ENCODE data around the gene SSTR3. TPM values are rescaled to one million over a fixed set of nuclear protein-coding genes. Genes with fewer than 3 reads are reported as not detected.

SSTR3 gene
- total and polyA plus RNA-seq, 2 donors (not counting 1 experiment from before 2014, with no cell fraction given), result not detected

GRCh38 chr22:37165066-37165465 is 47.2 kb downstream of the SSTR3 start:
- no peaks in the 10 kb centered on the region for H3K4me1 ChIP-seq (ENCODE audit: control insufficient read depth, extremely low read depth, insufficient read depth, low read length)
- H3K9me3 ChIP-seq (ENCODE audit: control insufficient read depth, insufficient read depth, low read depth, low read length), result no peaks in the 10 kb centered on the region
- no peak overlapping the region for H3K4me3 ChIP-seq (replicated peaks in 1 of 4; ENCODE audit: control extremely low read depth in 1 of 4, insufficient read depth in 1 of 4, low read depth in 3 of 4, low read length in 4 of 4)
- H3K36me3 ChIP-seq (ENCODE audit: control insufficient read depth, insufficient read depth, low read length), result no peaks in the 10 kb centered on the region
- no peak overlapping the region for H3K4me2 ChIP-seq (ENCODE audit: extremely low read depth, insufficient read depth, low read length)
- H3K27ac ChIP-seq (ENCODE audit: insufficient read depth, low read length), result no peak overlapping the region
- DNase-seq (ENCODE audit: low read depth in 2 of 2), result no peak
- H2AFZ ChIP-seq (ENCODE audit: low read length), result no peak overlapping the region
- H3K27me3 ChIP-seq (ENCODE audit: control insufficient read depth, insufficient read depth, low read length), result peaks cover 19% of the 10 kb centered on the region
- TF ChIP-seq CTCF (conservative IDR thresholded peaks at IDR 0.05 in 1 of 2, IDR thresholded peaks at IDR 0.05 in 1 of 2; ENCODE audit: low read depth in 1 of 2, low read length in 2 of 2) (no peak), EZH2 (IDR thresholded peaks at IDR 0.05; ENCODE audit: low read length, missing control alignments) (no peak)
- no peak overlapping the region for H3K9ac ChIP-seq (ENCODE audit: insufficient read depth, low read length)
- H3K79me2 ChIP-seq (ENCODE audit: control insufficient read depth, insufficient read depth, low read length), result no peaks in the 10 kb centered on the region
- H4K20me1 ChIP-seq (ENCODE audit: control insufficient read depth, extremely low read depth, insufficient read depth, low read length), result no peaks in the 10 kb centered on the region

- Histone ChIP-seq H3K27me3 (ENCODE audit: control insufficient read depth, insufficient read depth, low read length) (peaks cover 19% of the 10 kb centered on the region), H2AFZ (ENCODE audit: low read length) (no peak overlapping the region), H3K4me3 (replicated peaks in 1 of 4; ENCODE audit: control extremely low read depth in 1 of 4, insufficient read depth in 1 of 4, low read depth in 3 of 4, low read length in 4 of 4) (no peak overlapping the region), H3K4me2 (ENCODE audit: extremely low read depth, insufficient read depth, low read length) (no peak overlapping the region), H3K4me1 (ENCODE audit: control insufficient read depth, extremely low read depth, insufficient read depth, low read length) (no peaks in the 10 kb centered on the region), H3K27ac (ENCODE audit: insufficient read depth, low read length) (no peak overlapping the region), H3K36me3 (ENCODE audit: control insufficient read depth, insufficient read depth, low read length) (no peaks in the 10 kb centered on the region), H3K79me2 (ENCODE audit: control insufficient read depth, insufficient read depth, low read length) (no peaks in the 10 kb centered on the region), H4K20me1 (ENCODE audit: control insufficient read depth, extremely low read depth, insufficient read depth, low read length) (no peaks in the 10 kb centered on the region), H3K9ac (ENCODE audit: insufficient read depth, low read length) (no peak overlapping the region), H3K9me3 (ENCODE audit: control insufficient read depth, insufficient read depth, low read depth, low read length) (no peaks in the 10 kb centered on the region)
- DNase-seq (ENCODE audit: low read depth in 2 of 2), result no peak
- TF ChIP-seq EZH2 (IDR thresholded peaks at IDR 0.05; ENCODE audit: low read length, missing control alignments) (no peak), CTCF (conservative IDR thresholded peaks at IDR 0.05 in 1 of 2, IDR thresholded peaks at IDR 0.05 in 1 of 2; ENCODE audit: low read depth in 1 of 2, low read length in 2 of 2) (no peak)
These were observed 47.8 kb downstream of the SSTR3 start for GRCh38 chr22:37164505-37164887.

- H3K79me2 ChIP-seq (ENCODE audit: control insufficient read depth, insufficient read depth, low read length), result no peaks in the 10 kb centered on the region
- H3K27me3 ChIP-seq (ENCODE audit: control insufficient read depth, insufficient read depth, low read length), result peaks cover 20% of the 10 kb centered on the region
- no peak for DNase-seq (ENCODE audit: low read depth in 2 of 2)
- no peaks in the 10 kb centered on the region for H4K20me1 ChIP-seq (ENCODE audit: control insufficient read depth, extremely low read depth, insufficient read depth, low read length)
- no peak overlapping the region for H3K9ac ChIP-seq (ENCODE audit: insufficient read depth, low read length)
- no peak overlapping the region for H3K4me2 ChIP-seq (ENCODE audit: extremely low read depth, insufficient read depth, low read length)
- H3K9me3 ChIP-seq (ENCODE audit: control insufficient read depth, insufficient read depth, low read depth, low read length), result no peaks in the 10 kb centered on the region
- no peak overlapping the region for H2AFZ ChIP-seq (ENCODE audit: low read length)
- H3K4me3 ChIP-seq (replicated peaks in 1 of 4; ENCODE audit: control extremely low read depth in 1 of 4, insufficient read depth in 1 of 4, low read depth in 3 of 4, low read length in 4 of 4), result no peak overlapping the region
- no peaks in the 10 kb centered on the region for H3K4me1 ChIP-seq (ENCODE audit: control insufficient read depth, extremely low read depth, insufficient read depth, low read length)
- no peak for TF ChIP-seq EZH2 (IDR thresholded peaks at IDR 0.05; ENCODE audit: low read length, missing control alignments)
- no peak for TF ChIP-seq CTCF (conservative IDR thresholded peaks at IDR 0.05 in 1 of 2, IDR thresholded peaks at IDR 0.05 in 1 of 2; ENCODE audit: low read depth in 1 of 2, low read length in 2 of 2)
- no peaks in the 10 kb centered on the region for H3K36me3 ChIP-seq (ENCODE audit: control insufficient read depth, insufficient read depth, low read length)
- H3K27ac ChIP-seq (ENCODE audit: insufficient read depth, low read length), result no peak overlapping the region
These were observed 48.4 kb downstream of the SSTR3 start for GRCh38 chr22:37163575-37164504.
